ENCODE data around the gene CD180.

The CD180 gene

DNA sequence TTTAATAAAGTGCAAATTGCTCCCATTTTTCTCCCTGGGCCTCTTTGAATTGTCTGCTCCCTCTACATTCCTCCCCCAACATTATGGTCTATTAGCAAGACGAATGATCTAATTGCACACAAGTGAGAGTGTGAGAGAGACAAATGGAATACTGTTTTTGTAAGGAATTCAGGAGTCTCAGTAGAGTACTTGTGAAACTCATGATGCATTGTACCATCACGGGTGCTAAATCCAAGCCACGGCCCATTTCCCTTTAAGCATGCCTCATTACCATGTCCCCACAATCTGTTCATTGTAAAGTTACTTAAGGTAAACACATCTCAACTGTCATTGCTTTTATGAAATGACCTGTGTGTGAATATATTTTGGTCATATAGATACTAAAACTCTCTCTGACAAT lies 62.8 kb downstream of the CD180 start:
- POLR2A ChIA-PET: no interaction called here
- no peak for TF ChIP-seq HDGF (IDR thresholded peaks at IDR 0.05; ENCODE audit: borderline replicate concordance)
- TF ChIP-seq L3MBTL2 (conservative IDR thresholded peaks at IDR 0.05): no peak
- DNase-seq (ENCODE audit: extremely low spot score): no peak
- CTCF ChIA-PET: no interaction called here

DNA sequence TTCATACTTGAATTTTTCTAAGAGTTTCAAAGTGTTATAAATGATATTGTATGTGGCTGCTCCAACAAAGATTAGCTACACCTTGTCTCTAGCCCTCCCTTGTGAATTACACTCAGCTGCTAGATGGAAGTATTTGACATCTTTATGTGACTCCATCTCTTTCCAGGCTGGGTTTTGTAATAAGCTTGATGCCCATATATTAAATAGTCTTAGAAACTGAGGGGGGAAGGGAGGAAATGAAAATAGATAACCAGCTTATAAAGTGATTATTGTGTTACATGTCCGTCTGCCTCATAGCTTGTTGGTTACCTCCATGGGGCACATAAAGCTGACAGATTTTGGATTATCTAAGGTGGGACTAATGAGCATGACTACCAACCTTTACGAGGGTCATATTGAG lies 63.4 kb downstream of the CD180 start:
- TF ChIP-seq FOXK2 (IDR thresholded peaks at IDR 0.05) (no peak), BHLHE40 (IDR thresholded peaks at IDR 0.05; ENCODE audit: borderline replicate concordance) (no peak), SP1 (IDR thresholded peaks at IDR 0.05) (no peak), LEF1 (IDR thresholded peaks at IDR 0.05; ENCODE audit: borderline replicate concordance) (no peak), CTBP1 (IDR thresholded peaks at IDR 0.05; ENCODE audit: borderline replicate concordance) (no peak), FOXA1 (IDR thresholded peaks at IDR 0.05) (no peak), TARDBP (IDR thresholded peaks at IDR 0.05) (no peak), SUZ12 (IDR thresholded peaks at IDR 0.05) (no peak), ELF4 (IDR thresholded peaks at IDR 0.05) (no peak), ZNF384 (IDR thresholded peaks at IDR 0.05) (no peak), HDGF (IDR thresholded peaks at IDR 0.05; ENCODE audit: borderline replicate concordance) (no peak), L3MBTL2 (conservative IDR thresholded peaks at IDR 0.05) (no peak), FOXM1 (IDR thresholded peaks at IDR 0.05; ENCODE audit: borderline replicate concordance) (no peak), ARNT (IDR thresholded peaks at IDR 0.05) (no peak), NFRKB (IDR thresholded peaks at IDR 0.05) (no peak)
- TF ChIP-seq, protein P1, sequence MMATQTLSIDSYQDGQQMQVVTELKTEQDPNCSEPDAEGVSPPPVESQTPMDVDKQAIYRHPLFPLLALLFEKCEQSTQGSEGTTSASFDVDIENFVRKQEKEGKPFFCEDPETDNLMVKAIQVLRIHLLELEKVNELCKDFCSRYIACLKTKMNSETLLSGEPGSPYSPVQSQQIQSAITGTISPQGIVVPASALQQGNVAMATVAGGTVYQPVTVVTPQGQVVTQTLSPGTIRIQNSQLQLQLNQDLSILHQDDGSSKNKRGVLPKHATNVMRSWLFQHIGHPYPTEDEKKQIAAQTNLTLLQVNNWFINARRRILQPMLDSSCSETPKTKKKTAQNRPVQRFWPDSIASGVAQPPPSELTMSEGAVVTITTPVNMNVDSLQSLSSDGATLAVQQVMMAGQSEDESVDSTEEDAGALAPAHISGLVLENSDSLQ (IDR thresholded peaks at IDR 0.05): no peak
- POLR2A ChIA-PET: no interaction called here
- CTCF ChIA-PET: no interaction called here
- no peak for DNase-seq (ENCODE audit: extremely low spot score)

DNA sequence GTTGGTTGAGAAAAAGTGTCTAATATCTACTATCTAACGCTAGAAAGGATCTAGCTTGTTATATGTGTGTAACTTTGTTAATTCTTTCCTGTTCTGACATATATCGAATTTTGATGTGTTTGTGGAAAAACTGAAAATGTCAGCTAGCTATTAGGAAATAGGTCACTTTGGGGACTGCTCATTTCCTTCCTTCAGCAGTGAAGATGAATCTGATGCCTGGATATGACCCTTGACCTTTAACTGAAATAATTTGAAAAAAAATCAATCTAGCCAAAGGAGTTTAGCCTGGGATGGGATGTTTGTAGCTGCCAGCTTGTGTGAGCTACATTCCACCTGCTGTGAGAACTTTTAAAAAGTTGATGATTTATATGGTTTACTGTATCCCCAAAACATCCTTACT lies 66.8 kb downstream of the CD180 start:
- ChIA-PET CTCF (no interaction called here), POLR2A (no interaction called here)
- no peak for DNase-seq (ENCODE audit: extremely low spot score)
- TF ChIP-seq CTBP1 (IDR thresholded peaks at IDR 0.05; ENCODE audit: borderline replicate concordance) (no peak), ELF4 (IDR thresholded peaks at IDR 0.05) (no peak), SP1 (IDR thresholded peaks at IDR 0.05) (no peak), BHLHE40 (IDR thresholded peaks at IDR 0.05; ENCODE audit: borderline replicate concordance) (no peak), NFRKB (IDR thresholded peaks at IDR 0.05) (no peak), HDGF (IDR thresholded peaks at IDR 0.05; ENCODE audit: borderline replicate concordance) (no peak), SUZ12 (IDR thresholded peaks at IDR 0.05) (no peak), FOXM1 (IDR thresholded peaks at IDR 0.05; ENCODE audit: borderline replicate concordance) (no peak), TARDBP (IDR thresholded peaks at IDR 0.05) (no peak), FOXK2 (IDR thresholded peaks at IDR 0.05) (no peak), L3MBTL2 (conservative IDR thresholded peaks at IDR 0.05) (no peak), ZNF384 (IDR thresholded peaks at IDR 0.05) (no peak), ARNT (IDR thresholded peaks at IDR 0.05) (no peak)
- TF ChIP-seq, protein P1 (IDR thresholded peaks at IDR 0.05): no peak

All from HEK293T (cell line).